SIG-M5 (cell line): ENCODE measurements around the gene CRTAP.
"Not testable (repeated sequence)": the region's sequence is repeated elsewhere in the genome, so short reads cannot be mapped to it uniquely, and the experiment has no call there.

Experiments
- DNase-seq: peaks from one replicate; lab custom pipeline; 2025; lab: John Stamatoyannopoulos, UW

The CRTAP gene

GRCh38 chr3:33113772-33114621 is at the start of gene CRTAP:
CRTAP (plus strand) TSS chr3:33114014; CDS start chr3:33114078, 64 bp downstream.
- DNase-seq, result peak; percentile 64

GRCh38 chr3:33064929-33065328 is 48.9 kb upstream of the CRTAP start:
- no peak for DNase-seq

GRCh38 chr3:33067484-33067883 is 46.3 kb upstream of the CRTAP start:
- DNase-seq, result no peak

GRCh38 chr3:33069862-33070261 is 44.0 kb upstream of the CRTAP start:
- DNase-seq, result not testable (repeated sequence)

- no peak for DNase-seq
These were observed 42.6 kb upstream of the CRTAP start for GRCh38 chr3:33071181-33071580.

GRCh38 chr3:33071946-33072345 is 41.9 kb upstream of the CRTAP start:
- no peak for DNase-seq

- DNase-seq, result no peak
These were observed 39.4 kb upstream of the CRTAP start for GRCh38 chr3:33074217-33075067.

GRCh38 chr3:33075995-33076394 is 37.8 kb upstream of the CRTAP start:
- no peak for DNase-seq

GRCh38 chr3:33076952-33077351 is 36.9 kb upstream of the CRTAP start:
- DNase-seq, result no peak

- no peak for DNase-seq
These were observed 35.8 kb upstream of the CRTAP start for GRCh38 chr3:33077976-33078375.

- DNase-seq, result not testable (repeated sequence)
These were observed 34.0 kb upstream of the CRTAP start for GRCh38 chr3:33079813-33080212.

- no peak for DNase-seq
These were observed 32.0 kb upstream of the CRTAP start for GRCh38 chr3:33081812-33082211.

- no peak for DNase-seq
These were observed 29.9 kb upstream of the CRTAP start for GRCh38 chr3:33083958-33084357.

GRCh38 chr3:33088691-33089090 is 25.1 kb upstream of the CRTAP start:
- DNase-seq, result no peak

GRCh38 chr3:33089515-33089914 is 24.3 kb upstream of the CRTAP start:
- peak; percentile 19 for DNase-seq

GRCh38 chr3:33091746-33092145 is 22.1 kb upstream of the CRTAP start:
- DNase-seq, result no peak

GRCh38 chr3:33092496-33093254 is 21.1 kb upstream of the CRTAP start:
- DNase-seq, result no peak

GRCh38 chr3:33093847-33094246 is 20.0 kb upstream of the CRTAP start:
- no peak for DNase-seq

GRCh38 chr3:33095436-33095835 is 18.4 kb upstream of the CRTAP start:
- DNase-seq, result no peak

- DNase-seq, result no peak
These were observed 17.5 kb upstream of the CRTAP start for GRCh38 chr3:33096093-33096868.

- no peak for DNase-seq
These were observed 14.6 kb upstream of the CRTAP start for GRCh38 chr3:33099109-33099645.
